NCI-H748 (cell line): ENCODE data around the gene TTC27.

Source experiments
- DNase-seq: peaks from one replicate; lab custom pipeline; 2025; ENCODE audit not compliant: unreplicated experiment; lab: John Stamatoyannopoulos, UW

Gene TTC27

DNA sequence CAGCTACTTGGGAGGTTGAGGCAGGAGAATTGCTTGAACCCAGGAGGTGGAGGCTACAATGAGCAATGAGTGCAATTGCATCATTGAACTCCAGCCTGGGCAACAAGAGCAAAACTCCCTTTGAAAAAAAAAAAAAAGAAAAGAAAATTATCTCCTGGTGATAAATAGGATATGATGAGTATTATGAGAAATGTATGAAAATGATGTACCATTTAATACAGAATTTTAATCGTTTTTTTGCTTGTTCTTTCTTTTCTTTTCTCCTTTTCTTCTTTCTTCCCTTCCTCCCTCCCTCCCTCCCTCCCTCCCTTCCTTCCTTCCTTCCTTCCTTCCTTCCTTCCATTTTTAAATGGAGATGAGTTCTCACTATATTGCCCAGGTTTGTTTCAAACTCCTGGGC lies 40.4 kb downstream of the TTC27 start:
- DNase-seq, result no peak

DNA sequence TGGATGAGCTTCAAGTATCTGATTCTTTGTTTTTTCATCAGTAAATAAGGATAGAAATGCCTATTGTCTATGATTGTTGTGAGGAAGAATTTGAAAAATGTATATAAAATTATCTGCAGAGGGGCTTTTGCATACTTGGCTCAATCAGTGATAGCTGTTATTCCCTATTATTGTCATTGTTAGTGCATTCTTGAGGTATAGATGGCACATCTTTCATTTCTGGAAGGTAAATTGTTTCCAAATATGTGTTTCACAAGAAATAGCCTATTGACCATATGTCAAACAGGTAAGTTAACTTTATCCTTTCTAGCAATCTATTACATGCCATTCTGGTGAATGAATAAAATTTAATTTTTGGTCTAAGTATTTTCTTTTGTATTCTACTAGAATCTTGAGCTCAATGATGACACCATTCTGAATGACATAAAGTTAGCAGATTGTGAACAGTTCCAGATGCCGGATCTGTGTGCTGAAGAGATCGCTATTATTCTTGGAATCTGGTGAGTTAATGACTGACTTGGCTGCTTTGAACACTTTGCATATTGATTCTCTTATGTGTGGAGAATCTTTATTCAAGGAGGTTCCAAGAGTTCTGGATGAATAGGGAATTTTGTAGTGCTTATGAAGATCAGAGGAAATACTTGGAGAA lies 44.2 kb downstream of the TTC27 start:
- DNase-seq, result no peak

DNA sequence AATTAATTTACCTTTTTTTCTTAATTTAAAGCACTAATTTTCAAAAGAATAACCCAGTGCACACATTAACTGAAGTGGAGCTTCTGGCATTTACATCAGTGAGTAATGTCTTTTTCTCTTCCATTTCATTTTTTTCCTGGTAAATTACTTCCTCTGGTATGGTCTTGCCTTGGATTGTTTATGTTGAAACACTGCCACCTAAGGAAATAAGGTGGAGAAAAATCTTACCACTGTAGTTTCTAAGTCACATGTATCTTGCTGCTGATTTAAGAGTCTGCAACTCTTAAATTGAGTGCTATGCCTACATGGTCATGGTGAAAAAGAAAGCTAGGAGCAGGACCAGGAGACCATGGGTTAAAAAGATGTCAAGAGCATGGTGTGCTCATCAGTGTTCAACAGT lies 51.0 kb downstream of the TTC27 start:
- no peak for DNase-seq

DNA sequence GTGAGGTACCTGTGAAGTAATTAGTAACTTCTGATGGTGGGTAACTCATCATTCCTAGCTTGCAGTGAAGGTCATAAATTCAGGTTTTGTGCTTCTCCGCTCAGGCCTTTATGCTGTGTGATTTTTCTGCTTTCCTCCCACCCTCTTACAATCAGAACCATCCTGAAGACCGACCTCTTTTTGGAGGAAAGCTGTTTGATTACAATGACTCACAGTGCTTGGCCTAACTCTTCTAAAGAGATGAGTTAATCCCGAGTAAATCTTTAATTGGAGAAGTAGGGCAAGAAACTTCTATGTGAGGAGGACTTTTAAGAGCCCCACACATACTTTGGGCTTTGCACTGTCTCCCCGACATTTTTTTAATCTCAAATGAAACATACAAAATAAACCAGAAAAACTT lies 53.1 kb downstream of the TTC27 start:
- DNase-seq, result no peak

DNA sequence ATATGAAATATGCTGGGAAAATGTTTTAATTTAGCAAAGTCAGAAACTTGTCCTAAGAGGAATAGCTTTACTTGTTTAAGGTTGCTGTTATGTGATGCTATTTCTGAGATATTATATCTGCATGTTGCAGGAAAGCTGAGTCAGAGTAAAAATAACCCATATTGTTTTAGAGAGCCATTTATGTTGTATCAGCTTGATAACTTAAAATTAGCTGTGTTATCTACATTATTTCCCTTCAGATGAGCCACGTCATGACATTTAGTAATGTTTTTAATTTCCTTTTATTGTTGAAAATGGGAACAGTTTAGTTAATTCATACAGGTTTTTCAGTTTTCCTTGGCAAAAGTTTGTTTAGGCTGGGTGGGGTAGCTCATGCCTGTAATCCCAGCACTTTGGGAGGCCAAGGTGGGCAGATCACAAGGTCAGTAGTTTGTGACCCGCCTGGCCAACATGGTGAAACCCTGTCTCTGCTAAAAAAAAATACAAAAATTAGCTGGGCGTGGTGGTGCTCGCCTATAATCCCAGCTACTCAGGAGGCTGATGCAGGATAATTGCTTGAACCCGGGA lies 55.8 kb downstream of the TTC27 start:
- no peak for DNase-seq

DNA sequence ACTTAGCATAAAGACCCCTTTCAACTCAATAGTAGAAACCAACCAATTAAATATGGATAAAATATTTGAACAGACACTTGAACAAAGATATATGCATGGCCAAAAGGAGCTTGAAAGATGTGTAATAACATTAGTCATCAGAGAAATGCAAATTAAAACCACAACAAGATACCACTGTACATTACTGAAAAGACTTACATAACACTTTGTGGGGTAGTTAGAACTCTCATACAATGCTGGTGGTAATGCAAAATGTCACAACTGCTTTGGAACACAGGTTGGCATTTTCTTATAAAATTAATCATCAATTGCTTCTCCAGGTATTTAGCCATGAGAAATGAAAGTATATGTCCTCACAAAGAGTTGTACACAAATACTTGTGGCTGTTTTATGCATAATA lies 60.7 kb downstream of the TTC27 start:
- DNase-seq, result no peak

DNA sequence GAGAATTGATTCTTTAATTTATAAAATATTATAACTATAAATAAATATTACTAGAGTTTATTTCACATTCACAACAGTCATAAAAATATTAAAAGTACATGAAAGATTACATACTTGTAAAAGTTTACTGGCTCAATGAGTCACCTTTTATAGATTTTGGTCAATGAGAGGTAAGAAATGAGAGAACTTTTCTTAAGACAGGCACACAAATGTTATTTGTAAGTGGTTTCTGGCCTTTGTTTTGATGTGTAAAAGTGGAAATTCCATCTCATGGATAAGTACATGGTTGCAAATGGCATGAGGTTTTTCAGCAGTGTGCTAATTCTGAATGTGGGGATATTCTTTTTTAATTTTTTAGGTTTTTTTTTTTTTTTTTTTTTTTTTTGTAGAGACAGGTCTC lies 63.8 kb downstream of the TTC27 start:
- DNase-seq, result no peak

DNA sequence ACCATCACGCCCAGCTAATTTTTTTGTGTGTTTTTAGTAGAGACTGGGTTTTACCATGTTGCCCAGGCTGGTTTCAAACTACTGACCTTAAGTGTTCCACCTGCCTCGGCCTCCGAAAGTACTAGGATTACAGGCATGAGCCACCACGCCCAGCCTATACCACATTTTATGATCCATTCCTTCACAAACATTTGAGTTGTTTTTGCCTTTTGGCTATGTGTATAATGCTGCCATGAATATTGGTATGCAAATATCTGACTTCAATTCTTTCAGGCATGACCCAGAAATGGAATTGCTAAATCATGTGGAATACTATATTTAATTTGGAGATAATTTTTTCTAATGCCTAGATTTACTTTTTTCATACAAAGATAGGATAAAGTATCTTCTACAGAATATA lies 68.6 kb downstream of the TTC27 start:
- no peak for DNase-seq

DNA sequence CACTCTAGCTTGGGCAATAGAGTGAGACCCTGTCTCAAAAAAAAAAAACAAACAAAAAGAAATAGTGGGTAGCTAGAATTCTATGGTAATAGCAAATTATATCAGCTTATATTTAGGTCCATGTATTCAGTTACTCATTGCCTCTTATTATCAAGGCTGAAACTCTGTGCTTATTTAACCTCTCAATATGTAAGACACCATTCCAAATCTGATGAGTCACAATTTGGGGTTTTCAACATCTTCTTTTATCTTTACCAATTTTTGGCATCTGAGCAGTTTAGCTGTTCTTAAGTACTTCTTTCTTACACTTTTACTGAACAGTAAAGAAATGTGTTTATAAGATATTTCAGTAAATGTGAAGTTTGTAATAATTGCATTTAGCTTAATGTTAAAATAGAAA lies 69.3 kb downstream of the TTC27 start:
- DNase-seq, result no peak

DNA sequence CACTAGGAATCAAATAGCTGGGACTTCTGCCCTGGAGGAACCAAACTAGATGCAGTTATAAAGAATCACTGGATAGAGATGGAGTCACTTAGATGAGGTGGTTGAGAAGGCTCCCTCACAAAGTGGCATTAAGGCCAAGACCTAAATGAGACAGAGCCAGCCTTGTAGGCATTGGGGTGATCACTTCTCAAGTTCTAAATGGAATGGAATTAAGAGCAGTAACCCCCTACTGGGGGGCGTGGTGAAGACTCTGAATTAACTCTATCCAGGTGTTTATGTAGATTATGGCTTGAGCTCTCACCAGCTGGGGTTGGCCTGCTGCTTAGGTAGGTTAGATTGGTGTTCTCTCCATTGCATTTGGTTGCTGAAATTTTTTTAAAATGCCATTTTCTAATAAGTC lies 71.3 kb downstream of the TTC27 start:
- no peak for DNase-seq

DNA sequence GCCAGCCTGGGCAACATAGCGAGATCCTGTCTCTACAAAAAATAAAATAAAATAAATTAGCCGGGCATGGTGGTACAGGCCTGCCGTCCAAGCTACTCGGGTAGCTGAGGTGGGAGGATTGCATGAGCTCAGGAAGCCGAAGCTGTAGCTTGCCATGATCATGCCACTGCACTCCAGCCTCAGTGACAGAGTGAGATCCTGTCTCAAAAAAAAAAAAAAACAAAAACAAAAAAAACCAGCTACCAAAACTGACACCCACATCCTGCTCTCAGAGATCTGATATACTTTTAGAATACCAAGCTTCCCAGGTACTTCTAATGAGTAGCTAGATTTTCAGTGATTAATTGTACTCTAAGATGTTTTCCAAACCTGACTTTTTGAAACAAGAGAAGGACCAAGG lies 74.0 kb downstream of the TTC27 start:
- DNase-seq, result no peak

DNA sequence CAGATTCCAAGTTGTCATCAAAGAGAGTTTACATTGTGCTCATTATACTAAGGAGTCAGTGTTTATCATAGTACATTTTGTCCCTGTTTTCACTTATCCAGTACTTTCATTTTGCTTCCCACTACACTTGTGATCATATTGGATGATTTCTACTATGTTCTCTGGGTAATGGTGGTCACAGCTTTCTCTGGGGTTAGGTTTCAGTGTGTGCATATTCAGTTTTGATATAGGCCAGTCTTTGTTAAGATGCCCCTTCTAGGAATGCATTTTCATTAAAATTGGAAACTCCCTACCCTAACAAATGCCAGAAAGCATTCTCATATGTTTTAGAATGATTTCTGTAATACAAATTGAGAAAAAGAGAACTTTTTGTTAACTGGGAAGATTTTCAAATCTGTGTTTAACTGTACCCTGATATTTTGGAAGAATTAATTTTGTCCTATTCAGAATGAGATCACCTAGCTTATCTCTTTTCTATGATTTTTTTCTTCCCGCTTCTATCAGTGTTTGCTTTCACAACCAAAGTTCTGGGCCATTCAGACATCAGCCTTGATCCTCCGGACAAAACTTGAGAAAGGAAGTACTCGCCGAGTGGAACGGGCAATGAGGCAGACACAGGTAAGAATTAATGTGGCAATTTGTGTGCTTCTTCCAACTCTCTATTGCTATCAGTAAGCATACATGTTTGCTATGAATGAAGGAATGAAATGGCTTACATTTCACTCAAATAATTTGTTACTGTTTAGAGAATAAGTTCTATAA lies 74.6 kb downstream of the TTC27 start:
- no peak for DNase-seq

DNA sequence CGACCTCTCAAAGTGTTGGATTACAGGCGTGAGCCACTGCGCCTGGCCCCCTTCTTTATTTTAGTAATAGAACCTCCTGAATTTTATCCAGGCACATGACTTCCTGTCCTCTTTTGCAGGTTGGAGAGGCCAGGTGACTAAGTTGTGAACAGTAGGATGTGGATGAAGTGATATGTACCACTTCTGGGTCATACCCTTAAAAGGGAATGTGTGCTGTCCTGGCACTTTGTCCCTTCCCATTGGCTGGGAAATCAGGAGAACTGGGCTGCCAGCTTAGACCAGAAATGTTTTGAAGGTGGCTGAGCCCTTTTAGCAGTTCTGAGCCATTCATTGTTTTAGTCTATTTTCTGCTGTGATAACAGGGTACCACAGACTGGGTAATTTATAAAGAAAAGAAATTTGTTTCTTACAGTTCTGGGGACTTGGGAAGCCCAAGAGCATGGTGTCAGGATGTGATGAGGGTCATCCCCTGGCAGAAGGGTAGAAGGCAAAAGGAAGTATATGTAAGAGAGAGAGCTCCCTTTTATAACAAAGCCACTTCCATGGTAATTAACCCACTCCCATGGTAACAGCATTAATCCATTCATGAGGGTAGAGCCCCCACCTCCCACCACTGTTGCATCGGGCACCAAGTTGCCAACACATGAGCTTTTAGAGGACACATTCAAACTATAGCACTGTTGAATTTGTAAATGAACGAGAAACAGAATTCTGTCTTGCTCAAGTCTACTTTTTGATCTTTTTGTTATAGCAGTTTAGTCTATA lies 79.1 kb downstream of the TTC27 start:
- no peak for DNase-seq

DNA sequence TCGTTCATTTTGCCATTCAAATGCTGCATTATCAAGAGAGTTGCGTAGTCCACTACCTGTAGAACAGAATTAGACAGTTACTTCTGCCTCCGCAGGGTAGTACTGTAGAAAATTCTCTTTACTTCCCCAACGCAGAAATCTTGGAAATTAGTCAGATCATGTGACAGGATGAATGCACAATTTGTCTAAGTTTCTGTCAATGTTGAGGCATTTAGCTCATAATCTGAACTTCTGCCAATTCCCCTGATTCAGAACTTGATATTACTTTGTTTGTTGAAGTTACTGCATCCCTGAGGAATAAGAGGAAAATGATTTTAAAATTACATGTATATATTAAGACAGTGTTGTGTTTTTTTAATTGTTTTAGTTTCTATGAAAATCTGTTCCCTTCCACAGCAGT lies 83.4 kb downstream of the TTC27 start:
- DNase-seq, result no peak

DNA sequence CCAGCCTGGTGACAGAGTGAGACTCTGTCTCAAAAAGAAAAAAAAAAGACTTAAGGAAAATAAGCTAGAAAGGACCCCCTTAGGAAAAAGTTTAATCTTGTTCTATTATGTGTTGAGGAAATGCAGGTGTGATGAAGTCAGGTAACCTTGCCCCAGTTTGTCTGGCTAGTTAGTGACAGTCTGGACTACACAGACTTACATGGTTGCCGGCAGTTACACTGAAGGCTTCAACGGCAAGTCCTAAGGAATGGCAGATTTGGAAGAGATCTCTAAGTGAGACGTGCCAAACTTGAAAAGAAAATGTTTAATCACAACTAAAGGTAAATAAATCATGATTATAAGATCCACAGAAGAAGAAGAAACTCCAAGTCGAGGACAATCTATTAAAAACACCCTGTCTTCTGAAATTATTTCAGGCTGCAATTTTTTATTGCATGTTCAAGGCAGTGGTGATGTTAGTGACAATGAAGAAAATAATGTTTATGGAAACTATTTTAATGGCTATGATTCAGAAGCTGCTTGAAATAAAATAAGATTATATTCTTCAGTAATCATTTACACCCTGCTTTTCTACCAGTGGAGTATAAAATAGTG lies 84.2 kb downstream of the TTC27 start:
- DNase-seq, result no peak

DNA sequence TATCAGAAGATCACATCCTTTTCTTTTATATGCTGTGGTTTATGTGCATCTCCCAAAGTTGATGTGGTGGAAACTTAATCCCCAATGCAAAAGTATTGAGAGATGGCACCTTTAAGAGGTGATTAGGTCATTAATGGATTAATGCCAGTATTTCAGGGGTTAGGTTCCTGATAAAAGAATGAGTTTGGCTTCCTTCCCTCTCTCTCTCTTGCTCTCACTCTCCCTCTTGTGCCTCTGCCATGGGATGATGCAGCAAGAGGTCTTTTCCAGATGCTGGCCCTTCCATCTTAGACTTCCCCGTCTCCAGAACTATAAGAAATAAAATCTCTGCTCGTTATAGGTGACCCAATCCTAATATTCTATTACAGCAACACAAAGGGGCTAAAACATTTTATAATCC lies 85.0 kb downstream of the TTC27 start:
- no peak for DNase-seq

DNA sequence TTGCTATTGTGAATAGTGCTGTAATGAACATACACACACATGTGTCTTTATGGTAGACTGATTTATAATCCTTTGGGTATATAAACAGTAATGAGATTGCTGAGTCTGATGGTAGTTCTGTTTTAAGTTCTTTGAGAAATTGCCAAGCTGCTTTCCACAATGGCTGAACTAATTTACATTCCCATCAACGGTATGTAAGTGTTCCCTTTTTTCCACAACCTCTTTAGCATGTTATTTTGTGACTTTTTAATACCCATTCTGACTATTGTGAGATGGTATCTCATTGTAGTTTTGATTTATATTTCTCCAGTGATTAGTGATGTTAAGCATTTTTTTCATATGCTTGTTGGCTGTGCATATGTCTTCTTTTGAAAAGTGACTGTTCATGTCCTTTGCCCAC lies 86.7 kb downstream of the TTC27 start:
- no peak for DNase-seq

DNA sequence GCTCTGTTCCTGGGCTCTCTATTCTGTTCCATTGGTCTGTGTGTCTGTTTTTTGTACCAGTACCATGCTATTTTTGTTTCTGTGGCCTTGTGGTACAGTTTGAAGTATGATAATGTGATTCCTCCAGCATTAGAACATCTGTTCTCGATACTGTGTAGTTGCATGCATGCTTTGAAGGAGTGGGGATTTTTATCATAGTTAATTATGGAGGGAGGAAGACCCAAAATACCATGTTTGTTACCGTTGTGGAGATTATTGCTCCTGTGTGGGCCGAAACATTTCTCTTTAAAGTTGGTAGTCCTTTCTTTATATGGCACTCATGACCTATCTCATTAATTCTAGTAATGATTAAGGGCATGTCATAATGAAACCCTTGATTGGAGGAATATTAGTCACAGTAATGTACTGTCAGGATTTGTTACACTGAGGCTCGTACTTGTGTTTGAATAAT lies 87.6 kb downstream of the TTC27 start:
- no peak for DNase-seq

DNA sequence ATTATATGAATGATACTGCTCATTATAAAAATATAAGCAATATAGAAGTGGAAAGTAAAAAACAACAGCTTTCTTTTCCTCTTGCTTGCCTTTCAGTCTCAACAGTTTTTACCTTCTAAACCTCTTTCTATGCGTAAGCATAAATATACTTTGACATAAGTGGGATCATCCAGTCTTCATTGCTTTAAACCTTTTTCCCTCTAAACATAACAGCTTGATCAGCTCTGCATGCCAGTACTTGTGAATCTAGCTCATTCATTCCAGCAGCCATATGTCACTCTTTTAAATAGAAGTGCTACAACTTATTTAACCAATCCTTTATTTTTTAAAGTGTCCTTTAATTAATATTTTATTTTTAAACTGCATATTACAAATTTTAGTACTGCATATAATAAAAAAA lies 88.1 kb downstream of the TTC27 start:
- no peak for DNase-seq

DNA sequence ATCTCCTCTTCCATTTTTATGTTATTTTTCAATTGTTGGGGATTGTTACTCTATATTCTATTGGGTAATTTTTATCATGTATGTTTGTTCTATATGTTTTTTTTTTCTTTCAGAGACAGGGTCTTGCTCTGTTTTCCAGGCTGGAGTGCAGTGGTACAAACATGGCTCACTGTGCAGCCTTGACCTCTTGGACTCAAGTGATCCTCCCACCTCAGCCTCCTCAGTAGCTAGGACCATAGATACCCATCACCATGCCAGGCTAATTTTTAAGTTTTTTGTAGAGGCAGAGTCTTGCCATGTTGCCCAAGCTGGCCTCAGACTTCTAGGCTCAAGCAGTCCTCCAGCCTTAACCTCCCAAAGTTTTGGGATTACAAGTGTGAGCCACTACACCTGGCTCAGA lies 88.7 kb downstream of the TTC27 start:
- no peak for DNase-seq

DNA sequence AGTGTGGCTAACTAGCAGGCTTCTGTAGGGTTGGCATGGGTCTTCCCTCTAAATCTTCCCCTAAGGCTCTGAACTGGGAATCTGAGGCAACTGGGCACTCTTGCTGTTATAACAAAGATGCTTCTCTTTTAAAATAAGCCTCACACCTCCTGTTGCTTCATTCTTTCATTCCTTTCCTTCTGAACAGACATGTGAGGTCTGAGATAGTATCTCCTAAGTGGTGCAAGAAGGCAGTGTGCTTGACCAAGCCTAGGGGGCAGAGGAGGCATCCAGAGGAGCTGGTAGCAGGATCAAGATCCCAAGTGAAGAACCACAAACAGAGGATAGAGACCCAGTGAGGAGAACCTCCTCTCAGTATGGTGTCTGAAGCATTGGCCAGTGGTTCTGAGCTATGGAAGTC lies 90.9 kb downstream of the TTC27 start:
- DNase-seq, result no peak
